BLaER1 treated with 17β-estradiol and CSF1 and Interleukin-3, amounts not matched to agents 10 nM and 100 nM (cell line): ENCODE data around the gene WHAMM.
A peak's percentile ranks its signal among the peaks of the same experiment; 100 is the strongest.

Source experiments
- H3K27ac ChIP-seq, 11 experiments: shearing (Covaris generic); formaldehyde crosslinking; 2 replicates each; pipeline ENCODE4 v1.8.1; 2022
- H3K27me3 ChIP-seq, 11 experiments: shearing (Covaris generic); formaldehyde crosslinking; 2 replicates each; pipeline ENCODE4 v1.8.1; 2022
- H3K36me3 ChIP-seq, 11 experiments: shearing (Covaris generic); formaldehyde crosslinking; 2 replicates each; pipeline ENCODE4 v1.8.1; 2022
- H3K4me1 ChIP-seq, 10 experiments: shearing (Covaris generic); formaldehyde crosslinking; 2 replicates each; pipeline ENCODE4 v1.8.1; 2022
- H3K4me2 ChIP-seq, 11 experiments: shearing (Covaris generic); formaldehyde crosslinking; 2 replicates each; pipeline ENCODE4 v1.8.1; 2022
- H3K4me3 ChIP-seq, 10 experiments: shearing (Covaris generic); formaldehyde crosslinking; 2 replicates each; pipeline ENCODE4 v1.8.1; 2022
- H3K9ac ChIP-seq, 11 experiments: shearing (Covaris generic); formaldehyde crosslinking; 2 replicates each; pipeline ENCODE4 v1.8.1; 2022
- H3K9me3 ChIP-seq, 11 experiments: shearing (Covaris generic); formaldehyde crosslinking; replicated peaks in 1 of 11; 2 replicates each; pipeline ENCODE4 v1.8.1; 2022
- H4K20me1 ChIP-seq, 11 experiments: shearing (Covaris generic); formaldehyde crosslinking; 2 replicates each; pipeline ENCODE4 v1.8.1; 2022
- Cebpa-rat ChIP-seq, 11 experiments: shearing (Covaris generic); IDR thresholded peaks; 2 replicates each; pipeline ENCODE4 v1.8.1; 2022

Gene WHAMM

DNA sequence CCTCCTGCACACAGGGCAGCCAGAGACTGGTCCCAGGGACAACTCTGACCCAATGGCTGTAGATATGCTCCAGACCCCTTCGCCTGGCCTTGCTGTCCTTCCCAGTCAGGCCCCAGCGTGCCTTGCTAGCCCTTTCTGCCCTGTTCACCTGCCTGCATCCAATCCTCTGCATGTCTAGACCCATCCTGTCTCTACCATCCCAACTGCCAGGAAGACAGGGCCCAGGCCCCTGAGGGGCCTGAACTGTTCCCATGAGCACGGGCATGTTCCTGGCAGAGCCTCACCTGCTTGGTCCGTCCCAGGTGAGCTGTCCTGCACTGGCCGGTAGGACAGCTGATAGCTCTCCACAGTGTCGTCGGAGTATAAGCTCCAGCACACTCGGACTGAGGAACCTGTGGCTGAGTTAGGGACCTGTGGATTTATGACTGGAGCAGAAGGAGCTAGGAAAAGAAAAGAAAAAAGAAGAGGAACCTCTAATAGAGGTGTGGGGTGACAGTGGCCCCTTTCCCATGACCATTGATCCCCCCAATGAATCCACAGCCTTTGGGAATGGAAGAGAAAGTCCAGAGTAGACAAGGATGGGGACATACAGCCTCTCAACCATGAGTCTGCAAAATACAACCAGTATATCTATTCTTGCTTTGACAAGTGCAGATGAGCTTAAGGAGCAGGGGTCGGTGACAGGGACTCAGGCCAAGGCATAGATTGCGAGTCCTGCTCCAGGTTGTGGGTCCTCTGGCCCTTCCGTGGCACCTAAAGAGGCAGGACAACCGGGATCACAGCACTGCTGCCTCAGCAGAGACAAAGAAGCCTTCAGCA is 37.4 kb upstream of the WHAMM start:
- Histone ChIP-seq H3K9ac (no peak overlapping the region), H3K9me3 (peaks cover 0 to 5% (median 0%) of the 10 kb centered on the region in 11 experiments; a peak in 3 of 22 replicates), H4K20me1 (peaks cover 0 to 4% (median 0%) of the 10 kb centered on the region in 11 experiments; a peak in 3 of 22 replicates), H3K4me3 (no peak overlapping the region), H3K27ac (no peak overlapping the region), H3K36me3 (peaks cover 0 to 12% (median 8%) of the 10 kb centered on the region in 11 experiments; a peak in 12 of 22 replicates), H3K27me3 (no peaks in the 10 kb centered on the region), H3K4me2 (no peak overlapping the region), H3K4me1 (peaks cover 0 to 13% (median 0%) of the 10 kb centered on the region in 10 experiments; a peak in 7 of 20 replicates)
- no peak for TF ChIP-seq Cebpa-rat (IDR thresholded peaks at IDR 0.05)

DNA sequence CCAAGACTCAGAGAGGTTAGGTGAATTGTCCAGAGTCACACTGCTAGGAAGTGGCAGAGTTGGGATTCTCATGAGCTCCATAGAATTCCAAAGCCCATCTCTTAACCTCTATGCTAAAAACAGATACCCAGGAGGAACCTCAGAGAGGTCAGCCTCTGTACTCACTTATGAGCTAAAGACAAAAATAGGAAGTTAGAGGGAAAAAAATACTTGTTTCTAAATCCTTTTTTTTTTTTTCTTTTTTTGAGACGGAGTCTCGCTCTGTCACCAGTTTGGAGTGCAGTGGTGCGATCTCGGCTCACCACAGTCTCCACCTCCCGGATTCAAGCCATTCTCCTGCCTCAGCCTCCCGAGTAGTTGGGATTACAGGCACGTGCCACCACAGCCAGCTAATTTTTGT is 34.9 kb upstream of the WHAMM start:
- Histone ChIP-seq H3K27ac (no peak overlapping the region), H4K20me1 (peaks cover 0 to 4% (median 0%) of the 10 kb centered on the region in 11 experiments; a peak in 1 of 22 replicates), H3K4me3 (no peak overlapping the region), H3K27me3 (no peaks in the 10 kb centered on the region), H3K4me1 (peaks cover 0 to 13% (median 0%) of the 10 kb centered on the region in 10 experiments; a peak in 7 of 20 replicates), H3K9ac (peak overlapping the region in 1 of 11 experiments; percentile 16; a peak in 1 of 22 replicates), H3K4me2 (peak overlapping the region in 3 of 11 experiments; percentile 18 to 64 (median 45); a peak in 5 of 22 replicates), H3K36me3 (no peaks in the 10 kb centered on the region), H3K9me3 (peaks cover 0 to 5% (median 0%) of the 10 kb centered on the region in 11 experiments; a peak in 1 of 22 replicates)
- no peak for TF ChIP-seq Cebpa-rat (IDR thresholded peaks at IDR 0.05)

DNA sequence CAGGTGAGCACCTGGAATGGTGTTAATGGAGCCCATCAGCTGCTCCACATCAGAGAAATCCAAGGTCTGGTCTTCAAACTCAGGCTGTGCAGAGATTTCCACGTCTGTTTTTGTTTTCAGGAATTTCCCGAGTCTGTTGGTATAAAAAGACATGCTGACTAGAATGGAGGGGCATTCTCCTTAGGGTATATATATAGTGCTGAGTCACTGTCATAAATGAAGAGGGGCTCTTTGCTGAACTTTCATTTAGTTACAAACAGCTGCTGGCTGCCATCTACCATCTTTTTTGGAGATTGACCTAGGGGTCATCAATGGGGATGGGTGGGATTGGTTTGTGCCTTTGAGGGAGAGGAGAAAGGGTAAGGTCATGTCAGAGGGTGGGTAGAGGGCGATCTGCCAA is 30.7 kb upstream of the WHAMM start:
- no peak overlapping the region for H3K9ac ChIP-seq
- no peak overlapping the region for H3K4me3 ChIP-seq
- H3K27ac ChIP-seq = no peak overlapping the region
- H3K27me3 ChIP-seq = no peaks in the 10 kb centered on the region
- no peaks in the 10 kb centered on the region for H3K36me3 ChIP-seq
- H3K4me1 ChIP-seq = peaks cover 0 to 13% (median 0%) of the 10 kb centered on the region in 10 experiments; a peak in 7 of 20 replicates
- TF ChIP-seq Cebpa-rat (IDR thresholded peaks at IDR 0.05) = no peak
- no peak overlapping the region for H3K4me2 ChIP-seq
- H4K20me1 ChIP-seq = no peaks in the 10 kb centered on the region
- H3K9me3 ChIP-seq = peaks cover 0 to 5% (median 0%) of the 10 kb centered on the region in 11 experiments; a peak in 1 of 22 replicates

DNA sequence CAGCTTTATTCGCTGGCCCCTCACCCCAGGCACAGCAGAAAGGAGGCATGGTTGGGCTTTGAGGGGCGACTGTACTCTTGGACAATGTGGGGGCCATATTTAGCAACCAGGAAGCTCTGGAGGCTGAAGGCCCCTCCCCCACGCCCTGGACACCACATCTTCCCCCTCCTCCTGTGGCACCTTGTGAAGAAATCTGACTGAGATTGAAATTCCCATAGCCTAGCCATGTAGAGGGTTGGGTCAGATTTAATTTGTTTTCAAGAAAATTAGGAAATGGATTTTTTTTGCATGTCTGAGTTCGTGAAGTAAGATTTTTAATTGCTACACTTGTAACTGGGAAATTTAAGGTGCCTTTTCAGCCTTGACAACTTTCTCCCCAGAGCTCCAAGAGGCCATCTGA is 28.1 kb upstream of the WHAMM start:
- Histone ChIP-seq H3K9me3 (peaks cover 0 to 5% (median 0%) of the 10 kb centered on the region in 11 experiments; a peak in 1 of 22 replicates), H3K36me3 (no peaks in the 10 kb centered on the region), H3K4me1 (no peaks in the 10 kb centered on the region), H3K27ac (no peak overlapping the region), H3K4me3 (no peak overlapping the region), H3K9ac (no peak overlapping the region), H3K4me2 (no peak overlapping the region), H4K20me1 (no peaks in the 10 kb centered on the region), H3K27me3 (no peaks in the 10 kb centered on the region)
- TF ChIP-seq Cebpa-rat (IDR thresholded peaks at IDR 0.05) = no peak

DNA sequence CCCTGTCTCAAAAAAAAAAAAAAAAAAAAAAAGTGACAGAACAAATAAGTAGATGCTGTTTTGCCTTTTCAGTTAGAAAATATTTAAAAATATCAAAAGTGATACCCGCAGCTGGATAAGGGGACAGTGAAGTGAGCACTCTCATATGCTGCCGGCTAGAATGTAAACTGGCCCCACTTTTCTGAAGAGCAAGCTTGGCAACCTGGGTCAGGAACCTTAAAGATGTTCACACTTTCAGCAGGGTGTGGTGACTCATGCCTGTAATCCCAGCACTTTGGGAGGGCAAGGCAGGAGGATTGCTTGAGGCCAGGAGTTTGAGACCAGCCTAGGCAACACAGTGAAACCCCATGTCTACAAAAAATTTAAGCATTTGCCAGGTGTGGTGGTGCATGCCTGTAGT is 20.9 kb upstream of the WHAMM start:
- H3K9ac ChIP-seq = no peak overlapping the region
- no peak for TF ChIP-seq Cebpa-rat (IDR thresholded peaks at IDR 0.05)
- H3K36me3 ChIP-seq = no peaks in the 10 kb centered on the region
- peaks cover 0 to 5% (median 2%) of the 10 kb centered on the region in 11 experiments; a peak in 3 of 22 replicates for H3K9me3 ChIP-seq
- H3K27ac ChIP-seq = no peak overlapping the region
- no peaks in the 10 kb centered on the region for H3K4me1 ChIP-seq
- H4K20me1 ChIP-seq = no peaks in the 10 kb centered on the region
- H3K4me3 ChIP-seq = no peak overlapping the region
- no peaks in the 10 kb centered on the region for H3K27me3 ChIP-seq
- no peak overlapping the region for H3K4me2 ChIP-seq

DNA sequence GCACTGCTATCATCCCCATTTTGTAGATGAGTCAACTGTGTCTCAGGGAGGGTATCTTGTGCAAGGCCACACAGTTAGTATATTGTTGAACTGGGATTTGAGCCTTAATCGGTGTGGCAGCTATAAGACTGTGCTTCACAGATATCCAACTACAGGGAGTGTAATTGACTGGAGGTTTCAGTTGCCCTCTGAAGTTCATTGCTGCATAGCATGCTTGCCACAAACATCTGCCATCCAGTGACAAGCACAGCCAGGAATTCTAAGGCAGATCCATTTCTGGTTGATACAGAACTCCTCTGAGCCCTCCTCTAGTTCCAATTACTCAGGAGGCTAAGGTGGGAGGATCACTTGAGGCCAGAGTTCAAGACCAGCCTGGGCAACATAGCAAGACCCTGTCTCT is 19.9 kb upstream of the WHAMM start:
- Histone ChIP-seq H3K4me1 (no peaks in the 10 kb centered on the region), H3K27me3 (no peaks in the 10 kb centered on the region), H3K9me3 (peaks cover 3 to 13% (median 9%) of the 10 kb centered on the region in 11 experiments; a peak in 13 of 22 replicates), H4K20me1 (no peaks in the 10 kb centered on the region), H3K36me3 (no peaks in the 10 kb centered on the region), H3K4me3 (no peak overlapping the region), H3K4me2 (no peak overlapping the region), H3K9ac (no peak overlapping the region), H3K27ac (no peak overlapping the region)
- TF ChIP-seq Cebpa-rat (IDR thresholded peaks at IDR 0.05) = no peak

DNA sequence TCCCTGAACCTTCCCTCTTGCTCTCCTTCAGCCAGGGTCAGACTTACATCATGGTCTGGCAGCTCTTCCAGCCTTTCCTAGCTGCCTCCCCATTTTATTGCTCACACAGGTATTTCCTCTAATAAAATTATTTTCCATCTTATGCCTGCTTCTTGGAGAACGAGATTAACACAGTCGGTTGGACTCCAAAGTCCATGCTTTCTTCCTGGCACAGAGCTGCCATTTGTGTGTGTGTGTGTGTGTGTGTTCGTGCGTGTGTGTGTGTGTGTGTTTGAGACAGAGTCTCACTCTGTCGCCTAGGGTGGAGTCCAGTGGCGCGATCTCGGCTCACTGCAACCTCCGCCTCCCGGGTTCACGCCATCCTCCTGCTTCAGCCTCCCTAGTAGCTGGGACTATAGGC is 19.1 kb upstream of the WHAMM start:
- TF ChIP-seq Cebpa-rat (IDR thresholded peaks at IDR 0.05) = no peak
- Histone ChIP-seq H3K4me2 (no peak overlapping the region), H3K9ac (no peak overlapping the region), H3K4me3 (no peak overlapping the region), H3K4me1 (no peaks in the 10 kb centered on the region), H3K9me3 (peaks cover 4 to 17% (median 13%) of the 10 kb centered on the region in 11 experiments; a peak in 13 of 22 replicates), H3K36me3 (no peaks in the 10 kb centered on the region), H3K27me3 (no peaks in the 10 kb centered on the region), H4K20me1 (no peaks in the 10 kb centered on the region), H3K27ac (no peak overlapping the region)

DNA sequence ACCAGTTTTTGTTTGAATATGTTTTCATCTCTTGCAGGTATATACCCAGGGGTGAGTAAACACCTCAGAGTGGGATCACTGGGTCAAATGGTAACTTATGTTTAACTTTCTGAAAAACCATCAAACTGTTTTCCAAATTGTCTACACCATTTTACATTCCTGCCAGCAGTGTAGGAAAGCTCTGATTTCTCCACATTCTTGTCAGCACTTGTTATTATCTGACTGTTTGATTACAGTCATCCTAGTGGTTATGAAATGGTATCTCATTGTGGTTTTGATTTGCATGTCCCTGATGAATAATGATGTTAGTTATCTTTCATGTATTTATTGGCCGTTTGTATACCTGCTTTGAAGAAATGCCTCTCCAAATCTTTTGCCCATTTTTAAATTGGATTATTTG is 17.4 kb upstream of the WHAMM start:
- no peak overlapping the region for H3K4me3 ChIP-seq
- H3K4me2 ChIP-seq = no peak overlapping the region
- H3K9ac ChIP-seq = no peak overlapping the region
- no peak overlapping the region for H3K27ac ChIP-seq
- H3K27me3 ChIP-seq = no peaks in the 10 kb centered on the region
- H4K20me1 ChIP-seq = no peaks in the 10 kb centered on the region
- no peak for TF ChIP-seq Cebpa-rat (IDR thresholded peaks at IDR 0.05)
- H3K4me1 ChIP-seq = no peaks in the 10 kb centered on the region
- no peaks in the 10 kb centered on the region for H3K36me3 ChIP-seq
- H3K9me3 ChIP-seq = peaks cover 4 to 17% (median 13%) of the 10 kb centered on the region in 11 experiments; a peak in 13 of 22 replicates

DNA sequence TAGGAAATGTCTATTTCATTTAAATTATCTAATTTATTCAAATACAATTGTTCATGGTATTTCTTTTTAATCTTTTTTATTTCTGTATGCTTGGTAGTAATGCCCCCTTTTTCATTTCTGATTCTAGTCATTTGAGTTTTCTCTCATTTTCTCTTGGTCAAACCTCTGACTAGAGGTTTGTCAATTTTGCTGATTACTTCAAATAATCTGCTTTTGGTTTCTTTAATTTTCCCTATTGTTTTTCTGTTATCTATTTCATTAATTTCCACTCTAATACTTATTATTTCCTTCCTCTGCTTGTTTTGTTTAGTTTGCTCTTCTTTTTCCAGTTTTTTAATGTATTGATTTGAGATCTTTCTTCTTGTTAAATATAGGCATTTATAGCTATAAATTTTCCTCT is 15.7 kb upstream of the WHAMM start:
- Histone ChIP-seq H3K4me3 (no peak overlapping the region), H3K4me1 (peaks cover 0 to 7% (median 0%) of the 10 kb centered on the region in 10 experiments; a peak in 4 of 20 replicates), H3K27ac (no peak overlapping the region), H3K9ac (no peak overlapping the region), H3K27me3 (no peaks in the 10 kb centered on the region), H4K20me1 (no peaks in the 10 kb centered on the region), H3K4me2 (no peak overlapping the region), H3K9me3 (peaks cover 4 to 17% (median 13%) of the 10 kb centered on the region in 11 experiments; a peak in 13 of 22 replicates), H3K36me3 (no peaks in the 10 kb centered on the region)
- no peak for TF ChIP-seq Cebpa-rat (IDR thresholded peaks at IDR 0.05)
